ENCODE results near the gene FUT8. TPM values are rescaled to one million over a fixed set of nuclear protein-coding genes. Genes with fewer than 3 reads are reported as not detected.

FUT8 gene
- total and polyA plus RNA-seq, 2 of the 8 experiments (the other 6 are each of a cell fraction or from before 2014, with no cell fraction given): 10.5 to 25.1 TPM

DNA sequence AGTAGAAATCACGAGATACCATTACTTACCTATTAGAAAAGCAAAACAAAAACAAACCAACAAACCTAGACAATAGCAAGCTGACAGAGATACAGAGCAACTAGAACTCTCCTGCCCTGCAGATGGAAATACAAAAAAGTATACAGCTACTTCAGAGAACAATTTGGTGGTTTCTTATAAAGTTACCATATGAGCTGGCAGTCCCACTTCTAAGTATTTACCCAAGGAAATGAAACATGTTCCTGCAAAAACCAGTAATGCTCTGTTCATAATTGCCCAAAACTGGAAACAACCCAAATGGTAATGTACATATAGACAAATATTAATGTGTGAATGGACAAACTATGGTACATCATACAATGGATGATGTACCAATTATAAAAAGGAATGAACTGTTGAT is 31.7 kb downstream of the FUT8 start:
- Histone ChIP-seq H4K91ac (replicated peaks; ENCODE audit: insufficient read length, low read length) (no peak overlapping the region), H4K20me1 (replicated peaks in 1 of 2; ENCODE audit: control insufficient read depth in 1 of 2, insufficient read depth in 2 of 2, low read length in 2 of 2) (no peaks in the 10 kb centered on the region), H2BK15ac (ENCODE audit: low read length) (no peak overlapping the region), H3K27me3 (replicated peaks in 1 of 4; ENCODE audit: control insufficient read depth in 3 of 4, extremely low read depth in 1 of 4, insufficient read depth in 3 of 4, low read length in 3 of 4) (no peaks in the 10 kb centered on the region), H4K5ac (ENCODE audit: insufficient read length, low read depth, low read length) (no peak overlapping the region), H3K79me1 (ENCODE audit: low read depth, low read length) (no peaks in the 10 kb centered on the region), H3K27ac (ENCODE audit: low read depth, low read length) (no peak overlapping the region), H2BK12ac (ENCODE audit: low read depth, low read length) (no peak overlapping the region), H3K9me3 (ENCODE audit: insufficient read depth in 2 of 2, low read depth in 1 of 2, low read length in 1 of 2) (no peaks in the 10 kb centered on the region), H3K18ac (ENCODE audit: extremely low read depth, low read length) (no peak overlapping the region), H3K4me1 (replicated peaks in 1 of 4; ENCODE audit: control insufficient read depth in 3 of 4, insufficient read depth in 4 of 4, low read length in 3 of 4) (no peaks in the 10 kb centered on the region; a peak in 2 of 7 replicates), H3K14ac (ENCODE audit: insufficient read length) (no peak overlapping the region), H3K4ac (replicated peaks; ENCODE audit: insufficient read length, low read depth, low read length) (no peak overlapping the region), H3K36me3 (ENCODE audit: control insufficient read depth in 2 of 4, insufficient read depth in 4 of 4, low read length in 3 of 4) (no peaks in the 10 kb centered on the region), H2BK120ac (replicated peaks; ENCODE audit: low read depth, low read length) (no peak overlapping the region), H3K23ac (ENCODE audit: insufficient read length) (no peak overlapping the region), H3K79me2 (ENCODE audit: control insufficient read depth in 1 of 2, insufficient read depth in 2 of 2, low read length in 2 of 2) (no peaks in the 10 kb centered on the region; a peak in 1 of 4 replicates), H3K4me2 (ENCODE audit: insufficient read depth in 1 of 2, low read depth in 2 of 2, low read length in 2 of 2) (no peak overlapping the region), H3K56ac (replicated peaks; ENCODE audit: insufficient read length, low read depth, low read length) (no peak overlapping the region), H3K4me3 (ENCODE audit: extremely low read depth in 1 of 4, insufficient read depth in 2 of 4, low read depth in 3 of 4, low read length in 4 of 4) (no peak overlapping the region), H2AFZ (ENCODE audit: low read length) (no peak overlapping the region), H2AK5ac (ENCODE audit: low read depth, low read length) (no peak overlapping the region), H3K23me2 (ENCODE audit: low read depth, low read length) (no peaks in the 10 kb centered on the region), H2BK5ac (ENCODE audit: low read depth, low read length) (no peak overlapping the region), H2BK20ac (ENCODE audit: low read length) (no peak overlapping the region), H4K8ac (ENCODE audit: extremely low read depth, insufficient read depth, low read length) (no peak overlapping the region), H3K9ac (replicated peaks in 1 of 4; ENCODE audit: extremely low read depth in 1 of 4, low read depth in 3 of 4, low read length in 3 of 4) (no peak overlapping the region)
- ChIA-PET POLR2A (ENCODE audit: partially characterized antibody) (no interaction called here), CTCF (ENCODE audit: partially characterized antibody) (interaction anchor here (0.6 kb wide), 2 partner anchors 60 to 380 kb away, joined by 3 read pairs; no protein-coding TSS in a partner anchor)
- TF ChIP-seq RAD21 (IDR thresholded peaks at IDR 0.05 in 1 of 2, conservative IDR thresholded peaks at IDR 0.05 in 1 of 2; ENCODE audit: low read depth in 2 of 2, low read length in 2 of 2) (no peak), POLR2A (IDR thresholded peaks at IDR 0.05; ENCODE audit: control extremely low read depth in 1 of 2, low read depth in 2 of 2, low read length in 2 of 2) (no peak), CHD2 (IDR thresholded peaks at IDR 0.05; ENCODE audit: low read length) (no peak), HDAC6 (IDR thresholded peaks at IDR 0.05; ENCODE audit: low read depth, low read length) (no peak), CTBP2 (IDR thresholded peaks at IDR 0.05; ENCODE audit: borderline replicate concordance, insufficient read depth, insufficient read length, low read length) (no peak), ZNF274 (IDR thresholded peaks at IDR 0.05; ENCODE audit: borderline replicate concordance, extremely low read depth, low read length) (no peak), CBX8 (IDR thresholded peaks at IDR 0.05; ENCODE audit: borderline replicate concordance, low read depth, low read length) (no peak), SIRT6 (IDR thresholded peaks at IDR 0.05; ENCODE audit: low read length) (no peak), JUN (IDR thresholded peaks at IDR 0.05; ENCODE audit: low read depth, low read length) (no peak), CEBPB (IDR thresholded peaks at IDR 0.05; ENCODE audit: low read depth, low read length) (no peak), SP4 (IDR thresholded peaks at IDR 0.05; ENCODE audit: low read length) (no peak), POU5F1 (IDR thresholded peaks at IDR 0.05; ENCODE audit: low read depth, low read length) (no peak), SAP30 (IDR thresholded peaks at IDR 0.05; ENCODE audit: insufficient read depth, insufficient replicate concordance, low read length) (no peak), TCF12 (IDR thresholded peaks at IDR 0.05; ENCODE audit: low read depth, low read length) (no peak), CBX5 (IDR thresholded peaks at IDR 0.05; ENCODE audit: low read depth, low read length) (no peak), KDM4A (IDR thresholded peaks at IDR 0.05; ENCODE audit: low read depth, low read length, severe bottlenecking) (no peak)
- 96% methylated on average over 1 of the region's 1 CpG; no CpG with 5 or more reads in 1 of the 2 experiments for WGBS, 2 experiments (ENCODE audit: extremely low coverage in 1 of 2, insufficient coverage in 1 of 2, insufficient read length in 1 of 2, insufficient replicate concordance in 2 of 2, low coverage in 1 of 2, low lambda C conversion rate in 2 of 2, missing lambda C conversion rate in 1 of 2)
- FAIRE-seq (no peak), DNase-seq (ENCODE audit: low read depth in 1 of 2, low spot score in 2 of 2) (no peak)

All from H1 (cell line).